ENCODE results near the gene CDK5RAP2.

- TF ChIP-seq POLR2A (IDR thresholded peaks at IDR 0.05) (no peak), CTCF (IDR thresholded peaks at IDR 0.05) (no peak), POLR2AphosphoS5 (IDR thresholded peaks at IDR 0.05) (no peak), EP300 (IDR thresholded peaks at IDR 0.05) (no peak)
Observed at GRCh38 chr9:120363697-120364096, 216.3 kb downstream of the CDK5RAP2 start.

Measured in sigmoid colon (tissue), 4 donors.